HG02642 (cell line): ENCODE measurements around the gene ACY1.

Experiments
- ATAC-seq: cut with Tn5 transposase; IDR thresholded peaks from one replicate; pipeline ENCODE4 v1.9.1; 2021; ENCODE audit warnings: mild to moderate bottlenecking; ENCODE audit not compliant: unreplicated experiment, poor library complexity

ACY1 gene

DNA sequence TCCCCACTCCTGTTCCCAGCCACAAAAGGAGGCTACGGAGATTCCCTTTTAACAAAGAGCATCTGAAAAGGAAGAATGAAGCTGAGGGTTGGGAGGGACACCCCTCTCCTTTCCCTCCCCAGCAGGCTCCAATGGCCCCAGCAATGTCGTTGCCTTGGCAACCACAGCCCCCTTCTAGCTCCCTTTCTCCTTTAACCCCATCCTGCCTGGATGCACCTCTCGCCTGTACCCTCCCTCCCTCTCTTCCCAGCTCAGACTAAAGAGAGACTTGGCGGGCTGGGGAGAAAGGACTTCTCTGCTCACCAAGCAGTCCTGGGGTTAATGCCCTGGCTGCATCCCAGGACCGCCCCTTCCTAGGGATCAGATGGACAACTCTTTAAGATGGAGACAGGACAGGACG lies 19.4 kb downstream of the ACY1 start:
- ATAC-seq: no peak

DNA sequence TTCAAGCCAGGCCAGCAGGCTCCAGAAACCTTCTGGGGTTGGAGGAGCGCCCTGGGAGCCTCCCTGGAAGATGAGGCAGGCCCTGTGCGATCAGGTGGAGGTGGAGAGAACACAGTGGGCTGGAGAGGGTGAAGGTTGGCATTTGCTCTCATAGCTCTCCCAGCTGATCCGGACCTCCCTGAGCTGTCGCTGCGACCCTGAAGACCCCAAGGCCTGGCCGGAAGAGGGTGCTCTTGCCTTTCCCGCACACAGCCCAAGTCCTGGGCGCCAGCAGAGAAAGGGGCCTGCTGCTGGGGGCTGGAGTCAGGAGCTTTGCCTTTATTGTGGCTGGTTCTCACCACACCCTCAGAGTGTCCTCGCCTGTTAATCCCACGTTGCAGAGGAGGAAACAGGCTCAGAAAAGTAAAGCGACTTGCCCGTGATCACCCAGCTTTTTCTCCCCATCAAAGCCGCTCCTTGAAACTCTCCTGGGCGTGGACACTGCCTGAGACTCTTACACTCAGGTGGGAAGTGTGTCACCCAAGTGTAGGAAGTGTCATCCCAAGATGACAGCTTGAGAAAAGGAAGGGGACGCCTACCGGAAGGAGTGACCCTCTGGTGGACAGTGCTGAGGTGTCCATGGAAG lies 20.9 kb downstream of the ACY1 start:
- no peak for ATAC-seq

DNA sequence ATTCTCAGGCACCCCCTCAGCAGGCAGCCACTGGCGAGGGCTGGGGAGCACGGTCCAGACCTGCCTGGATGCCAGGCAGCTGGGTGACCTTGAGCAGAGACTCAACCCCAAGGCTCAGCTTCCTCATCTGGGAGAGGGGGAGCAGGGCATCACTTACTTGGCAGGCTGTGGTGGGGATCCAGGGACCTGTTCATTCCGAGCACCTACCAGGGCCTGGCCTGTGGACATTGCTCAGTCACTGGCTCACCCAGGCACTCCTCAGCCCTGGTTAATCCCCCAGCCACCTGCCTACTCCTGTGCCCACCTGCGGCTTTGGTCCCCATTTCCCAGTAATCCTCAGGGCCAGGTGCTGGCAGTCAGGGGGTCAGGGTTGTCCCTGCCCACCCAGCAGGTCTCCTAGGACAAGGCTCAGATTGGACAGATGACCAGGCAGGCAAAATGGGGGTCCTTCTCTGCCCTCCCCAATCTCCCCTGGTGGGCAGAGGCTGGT lies 21.6 kb downstream of the ACY1 start:
- ATAC-seq: no peak

DNA sequence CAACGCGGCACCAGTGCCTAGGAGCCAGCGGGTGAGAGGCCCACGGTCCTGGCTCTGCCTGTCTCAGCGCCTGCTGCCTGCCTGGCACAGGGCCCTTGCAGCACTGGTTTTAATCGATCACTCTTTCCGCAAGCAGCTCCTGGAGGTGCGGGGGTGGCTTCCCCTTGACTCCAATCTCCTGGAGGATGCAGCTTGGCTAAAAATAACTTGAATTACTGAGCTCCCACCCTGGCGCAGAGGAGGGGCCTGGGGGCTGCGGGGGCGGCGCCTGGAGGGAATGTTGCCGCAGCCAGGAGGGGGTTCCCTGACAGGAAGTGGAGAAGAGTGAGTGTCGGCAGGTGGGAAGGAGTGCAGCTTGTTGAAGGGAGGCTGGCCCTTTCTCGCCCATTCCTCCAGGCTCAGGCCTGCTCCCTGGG lies 22.2 kb downstream of the ACY1 start:
- ATAC-seq: no peak

DNA sequence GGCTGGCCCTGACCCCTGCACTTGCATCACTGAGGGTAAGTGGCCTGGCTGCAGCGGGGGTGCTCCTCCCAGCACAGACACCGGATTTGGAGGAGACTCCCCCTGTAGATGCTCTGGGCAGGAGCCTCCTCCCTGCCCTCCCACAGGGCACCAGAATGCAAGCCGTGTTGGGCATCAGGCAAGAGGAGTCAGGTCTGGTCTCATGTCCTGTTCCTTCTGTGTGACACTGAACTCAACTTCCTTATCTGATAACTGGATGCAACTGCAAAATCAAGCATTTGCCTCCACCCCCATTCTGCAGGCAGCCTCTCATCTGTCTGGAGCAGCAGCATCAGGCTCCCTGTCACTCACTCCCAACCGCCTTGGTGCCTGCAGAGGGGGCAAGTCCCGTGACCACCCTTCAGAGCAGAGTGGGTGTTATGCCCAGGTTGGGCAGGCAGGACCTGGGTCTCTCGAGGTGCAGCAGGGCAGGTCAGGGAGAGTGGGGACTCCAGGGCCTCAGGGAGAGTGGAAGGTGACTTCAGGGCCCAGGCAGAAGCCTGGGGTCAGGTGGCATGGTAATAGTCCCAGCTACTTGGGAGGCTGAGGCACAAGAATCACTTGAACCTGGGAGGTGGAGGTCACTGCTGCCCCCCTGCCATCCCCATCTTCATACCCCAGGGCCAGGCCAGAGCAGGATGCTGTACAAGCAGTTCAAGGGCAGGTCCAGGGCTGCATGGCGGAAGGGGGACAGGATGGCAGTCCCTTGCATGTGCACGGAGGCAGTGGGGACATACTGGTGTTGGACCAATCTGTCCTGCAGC lies 22.9 kb downstream of the ACY1 start:
- ATAC-seq: no peak

DNA sequence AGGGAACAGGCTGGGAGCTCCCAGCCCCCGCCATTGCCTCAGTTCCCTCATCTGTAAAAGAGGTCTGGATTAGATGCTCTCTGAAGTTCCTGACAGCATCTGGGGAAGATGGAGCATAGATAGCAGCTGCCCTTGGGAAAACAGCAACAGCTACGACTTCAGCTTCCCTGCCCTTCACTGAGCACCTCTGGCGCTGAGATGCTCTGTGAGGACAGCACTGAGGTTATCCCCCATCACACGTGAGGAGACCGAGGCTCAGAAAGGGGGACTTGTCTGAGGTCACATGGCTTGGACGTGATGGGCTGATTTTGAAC lies 23.4 kb downstream of the ACY1 start:
- ATAC-seq: no peak

DNA sequence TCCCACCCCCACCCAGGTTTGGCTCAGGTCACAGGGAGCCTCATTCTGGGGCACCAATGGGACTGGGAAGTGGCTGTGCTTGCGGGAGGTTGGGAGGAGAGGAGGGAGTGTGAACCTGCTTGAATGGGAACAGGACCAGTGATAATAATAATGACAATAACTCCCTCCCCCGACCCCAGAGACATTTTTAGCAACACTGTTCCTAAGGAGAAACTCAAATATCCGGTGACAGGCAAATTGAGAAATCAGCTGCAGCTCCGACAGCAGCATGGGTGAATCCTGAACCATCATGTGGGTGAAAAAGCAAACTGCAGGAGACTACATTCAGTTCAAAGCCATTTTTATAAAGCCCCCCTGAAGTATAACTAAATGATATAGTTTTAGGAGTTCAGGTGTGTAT lies 24.0 kb downstream of the ACY1 start:
- no peak for ATAC-seq

DNA sequence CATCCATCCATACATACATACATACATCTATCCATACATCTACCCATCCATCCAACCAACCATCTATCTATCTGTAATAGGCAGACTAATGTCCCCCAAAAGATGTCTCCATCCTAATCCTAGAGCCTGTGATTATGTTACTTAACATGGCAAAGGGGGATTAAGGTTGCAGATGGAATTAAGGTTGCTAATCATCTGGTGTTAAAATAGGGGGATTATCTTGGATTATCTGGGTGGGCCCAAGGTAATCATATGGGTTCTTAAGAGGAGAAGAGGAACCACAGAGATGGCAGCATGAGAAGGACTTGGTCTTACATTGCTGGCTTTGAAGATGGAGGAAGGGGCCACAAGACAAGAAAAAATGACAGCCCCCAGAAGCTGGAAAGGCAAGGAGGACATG lies 27.1 kb downstream of the ACY1 start:
- ATAC-seq: no peak

DNA sequence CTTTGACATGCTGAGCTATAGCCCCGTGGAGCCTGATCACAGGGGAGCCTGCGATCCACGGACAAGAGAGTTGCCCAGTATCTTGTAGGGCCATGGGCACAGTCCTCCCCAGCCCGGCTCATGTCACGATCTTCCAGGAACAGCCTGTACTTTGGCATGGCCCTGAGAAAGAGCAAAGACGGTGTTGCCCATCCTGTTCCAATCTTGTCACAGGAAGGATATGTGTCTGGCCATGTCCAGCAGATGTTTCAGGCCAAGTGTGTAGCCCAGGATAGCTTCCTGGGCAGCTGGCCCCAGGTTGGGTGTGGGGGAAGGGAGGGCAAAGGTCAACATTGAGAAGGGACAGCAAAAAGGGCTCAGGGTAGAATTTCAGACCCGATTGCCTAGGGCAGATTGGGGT lies 29.4 kb downstream of the ACY1 start:
- ATAC-seq: no peak

DNA sequence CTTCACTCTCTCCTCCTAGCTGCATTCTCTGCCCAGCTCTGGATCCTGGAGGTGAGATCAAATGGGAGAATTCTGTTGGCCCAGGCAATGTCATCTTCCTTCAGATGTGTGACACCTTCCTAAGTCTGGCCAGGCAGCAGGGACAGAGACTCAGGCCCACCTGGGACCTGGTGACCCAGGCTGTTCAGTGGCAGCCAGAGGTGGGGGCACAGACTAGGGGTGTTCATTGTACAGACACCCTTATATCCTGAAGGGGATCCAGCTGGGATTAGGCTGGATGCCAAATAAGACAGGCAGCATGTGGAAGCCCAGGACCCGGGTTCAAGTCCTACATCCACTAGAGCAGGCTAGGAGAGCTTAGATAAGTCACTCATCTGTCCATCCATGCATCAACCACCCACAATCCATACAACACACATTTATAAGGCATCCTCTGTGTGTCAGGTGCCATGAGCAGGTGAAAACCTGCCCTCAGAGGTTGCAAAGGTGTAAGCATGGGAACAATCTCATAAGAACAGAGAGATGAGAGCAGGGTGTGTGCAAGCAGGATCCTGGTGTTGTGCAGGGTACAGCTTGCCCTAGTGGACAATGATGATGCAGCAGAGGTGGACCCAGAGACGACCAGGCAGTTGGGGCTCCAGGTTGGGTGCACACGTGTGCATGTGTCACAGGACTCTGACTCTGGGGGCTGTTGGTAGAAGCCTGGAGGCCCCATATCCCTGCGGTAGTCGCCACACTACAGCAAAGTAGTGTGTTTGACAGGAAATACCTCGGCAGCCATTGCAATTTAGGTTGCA lies 30.7 kb downstream of the ACY1 start:
- ATAC-seq: no peak

DNA sequence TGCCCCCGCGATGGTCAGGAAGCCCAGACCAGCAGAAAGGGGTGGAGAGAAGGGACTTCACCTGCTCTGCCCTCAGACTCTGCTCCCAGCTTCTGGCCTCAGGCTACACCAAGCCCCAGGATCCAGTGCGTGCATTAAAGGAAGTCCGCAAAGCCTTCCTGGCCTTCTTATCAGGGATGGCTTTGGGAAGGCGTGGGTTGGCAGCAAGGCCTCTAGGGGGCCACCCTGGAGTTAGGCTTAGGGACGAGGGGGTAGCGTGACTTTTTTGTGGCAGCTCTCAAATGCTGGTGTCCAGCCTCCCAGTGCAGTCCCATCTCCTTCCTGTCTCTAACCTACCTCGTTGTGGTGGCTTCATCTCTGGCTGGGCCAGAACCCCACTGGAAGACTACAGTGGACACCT lies 31.3 kb downstream of the ACY1 start:
- ATAC-seq: no peak

DNA sequence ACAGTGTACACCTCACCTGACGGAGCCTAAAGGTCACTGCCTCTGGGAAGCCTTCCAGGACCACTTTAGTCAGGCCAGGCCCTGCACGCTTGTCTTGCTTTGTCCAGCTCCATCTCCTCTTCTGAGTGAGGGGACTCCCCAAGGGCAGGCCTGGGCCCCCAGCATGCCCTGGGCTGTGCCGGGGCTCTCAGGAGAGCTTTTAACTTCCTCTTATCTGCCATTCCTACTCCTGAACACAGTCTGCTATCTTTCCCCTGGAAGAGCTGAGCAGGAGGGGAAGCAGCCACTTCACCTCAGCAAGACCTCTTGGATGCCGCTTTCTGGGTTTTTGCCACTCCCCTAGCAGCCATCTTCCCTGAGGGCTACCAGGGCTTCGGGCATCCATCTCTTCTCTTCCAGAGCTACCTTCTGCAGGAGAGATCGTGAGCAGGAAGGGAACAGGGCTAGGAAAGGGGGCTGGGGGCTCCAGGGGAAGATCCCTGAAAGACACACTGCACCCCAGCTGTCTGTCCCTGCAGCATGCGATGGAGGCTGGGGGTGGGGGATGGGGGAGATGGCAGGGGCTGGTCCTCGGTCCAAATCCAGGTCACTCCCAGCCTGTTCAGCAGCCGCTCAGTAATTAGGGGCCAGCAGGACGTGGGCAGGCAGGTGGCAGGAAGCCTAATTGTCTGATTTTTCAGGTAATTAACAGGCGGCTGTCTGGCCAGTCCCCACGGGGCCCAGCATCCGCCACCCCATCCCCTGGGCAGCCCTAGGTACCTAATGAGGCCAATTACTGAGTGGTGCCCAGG lies 32.3 kb downstream of the ACY1 start:
- no peak for ATAC-seq

DNA sequence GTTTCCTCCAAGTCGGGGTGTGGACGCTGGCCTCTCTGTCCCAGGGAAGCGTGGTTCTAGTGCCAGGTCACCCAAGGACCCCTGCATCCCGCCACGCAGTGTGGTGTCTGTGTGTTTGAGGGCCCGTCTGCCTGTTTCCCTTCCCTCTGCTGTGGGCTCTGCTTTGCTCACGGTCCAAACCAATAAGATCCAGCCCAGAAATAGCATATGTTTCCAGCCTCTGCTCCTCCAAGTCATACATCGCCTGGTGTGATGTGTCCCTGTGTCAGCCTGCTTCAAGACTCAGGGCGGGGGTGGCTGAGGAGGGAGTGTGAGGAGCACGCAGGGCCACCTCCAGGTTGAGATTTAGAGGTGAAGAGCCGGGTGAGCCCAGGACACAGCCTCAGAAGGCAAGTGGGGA lies 34.3 kb downstream of the ACY1 start:
- ATAC-seq: no peak

DNA sequence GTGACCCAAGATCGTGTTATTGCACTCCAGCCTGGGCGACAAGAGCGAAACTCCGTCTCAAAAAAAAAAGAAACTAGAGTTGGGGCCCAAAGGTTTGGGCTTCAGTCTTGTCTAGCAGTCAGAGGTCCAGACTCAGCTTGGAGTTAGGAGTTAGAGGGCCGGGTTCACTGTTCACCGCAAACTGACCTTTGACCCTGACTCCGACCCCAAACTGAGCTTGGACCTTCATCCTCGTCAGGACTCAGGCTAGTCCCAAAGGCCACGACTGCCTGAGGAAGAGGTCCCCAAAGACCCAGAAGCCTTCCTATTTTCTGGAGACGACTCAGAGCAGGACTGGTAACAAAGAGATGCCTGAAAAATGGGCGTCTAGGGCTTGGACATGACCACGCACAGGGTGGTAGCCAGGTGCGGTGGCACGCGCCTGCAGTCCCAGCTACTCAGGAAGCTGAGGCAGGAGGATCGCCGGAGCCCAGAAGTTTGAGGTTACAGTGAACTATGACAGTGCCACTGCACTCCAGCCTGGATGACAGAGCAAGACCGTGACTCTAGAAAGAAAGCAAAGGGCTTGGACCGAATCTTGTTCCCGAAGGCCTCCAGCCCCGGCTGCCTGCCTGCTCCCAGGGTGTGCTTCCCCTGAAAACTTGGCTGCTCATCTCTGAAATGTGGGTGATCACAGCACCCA lies 35.1 kb downstream of the ACY1 start:
- no peak for ATAC-seq

DNA sequence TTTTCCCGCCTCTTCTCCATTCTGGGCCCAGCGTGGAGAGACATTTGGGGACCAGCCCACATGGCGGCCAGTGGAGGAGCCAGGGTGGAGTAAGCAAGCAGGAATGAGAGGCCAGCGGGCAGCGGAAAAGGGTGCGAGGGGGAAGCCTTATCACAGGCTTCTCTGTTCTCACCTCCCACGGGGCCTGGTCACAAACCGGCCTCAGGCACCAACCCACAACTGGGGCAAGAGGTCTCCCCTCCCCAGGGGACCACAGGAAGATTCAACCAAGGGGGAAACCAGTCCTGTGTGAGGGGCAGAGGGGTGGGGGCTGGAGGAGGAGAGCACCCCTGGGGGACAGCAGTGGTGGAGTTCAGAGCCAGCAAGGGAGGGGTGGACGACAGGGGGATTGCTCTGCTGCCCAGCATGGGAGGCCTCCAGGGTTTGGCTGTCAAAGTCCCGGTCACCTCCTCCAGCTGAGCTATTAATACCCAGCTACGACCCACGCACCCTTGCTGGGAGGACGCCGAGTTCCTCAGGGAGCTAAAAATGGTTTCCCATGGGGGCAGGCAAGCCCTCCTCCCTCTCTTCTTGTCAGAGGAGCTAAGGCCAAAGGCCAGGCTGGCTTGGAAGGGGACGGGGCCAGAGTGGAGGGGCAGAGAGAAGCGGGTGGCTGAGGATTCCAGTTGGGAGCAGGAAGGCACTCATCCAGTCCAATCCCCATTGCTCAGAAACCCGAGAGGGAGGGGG lies 36.2 kb downstream of the ACY1 start:
- ATAC-seq: no peak

DNA sequence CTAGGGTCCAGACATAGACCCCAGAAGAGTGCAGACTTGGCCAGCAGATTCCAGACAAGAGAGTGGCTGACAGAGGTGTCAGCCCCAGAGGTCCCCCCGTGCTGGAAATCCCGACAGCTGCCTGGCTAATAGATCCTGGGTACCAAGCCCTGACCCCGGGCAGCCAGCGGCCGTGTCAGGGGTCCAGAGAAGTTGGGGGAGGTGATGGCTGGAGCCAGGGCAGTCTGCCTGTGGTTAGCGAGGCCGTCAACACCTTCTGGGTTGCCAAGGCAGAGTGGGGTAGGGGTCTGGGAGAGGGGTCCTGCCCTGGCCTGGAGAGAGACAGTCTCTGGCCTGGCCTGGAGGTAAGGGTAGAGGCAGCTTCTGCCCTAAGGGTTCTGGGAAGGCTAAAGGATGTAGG lies 37.5 kb downstream of the ACY1 start:
- no peak for ATAC-seq

DNA sequence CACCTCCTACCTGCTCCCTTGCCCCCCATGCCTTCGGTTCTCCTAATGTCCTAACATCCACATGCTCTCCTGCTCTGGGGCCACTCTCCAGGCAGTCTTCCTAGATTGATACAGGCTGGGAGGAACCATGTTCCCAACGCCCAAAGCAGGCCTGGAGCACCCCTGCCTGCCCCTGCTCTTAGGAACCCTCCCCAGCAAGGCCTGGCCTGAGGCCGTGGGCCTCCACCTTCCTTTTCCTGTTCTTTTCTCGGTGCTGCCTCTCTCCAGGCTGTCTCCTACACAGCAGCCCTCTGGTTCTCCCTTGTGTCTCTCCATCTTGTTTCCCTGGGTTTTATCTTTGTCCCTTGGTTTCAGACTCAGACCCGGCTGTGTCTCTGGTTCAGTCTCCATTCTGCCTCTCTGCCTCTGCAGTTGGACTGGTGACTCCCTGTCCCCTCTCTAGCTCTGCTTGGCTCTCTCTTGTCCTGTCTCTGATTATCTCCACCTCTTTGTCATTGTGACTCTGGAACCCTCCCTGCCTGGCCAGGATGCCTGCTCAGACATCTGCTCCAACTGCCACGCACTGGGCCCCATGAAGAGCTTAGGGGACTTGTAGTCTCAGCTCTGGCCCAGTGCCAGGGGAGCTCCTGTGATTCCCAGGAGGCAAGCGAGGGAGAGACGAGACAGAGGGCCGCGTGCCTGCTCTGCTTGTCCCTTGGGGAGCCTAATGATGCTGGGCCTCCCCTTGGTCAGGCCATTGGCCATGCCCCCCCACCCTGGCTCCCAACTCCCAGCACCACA lies 38.3 kb downstream of the ACY1 start:
- no peak for ATAC-seq

DNA sequence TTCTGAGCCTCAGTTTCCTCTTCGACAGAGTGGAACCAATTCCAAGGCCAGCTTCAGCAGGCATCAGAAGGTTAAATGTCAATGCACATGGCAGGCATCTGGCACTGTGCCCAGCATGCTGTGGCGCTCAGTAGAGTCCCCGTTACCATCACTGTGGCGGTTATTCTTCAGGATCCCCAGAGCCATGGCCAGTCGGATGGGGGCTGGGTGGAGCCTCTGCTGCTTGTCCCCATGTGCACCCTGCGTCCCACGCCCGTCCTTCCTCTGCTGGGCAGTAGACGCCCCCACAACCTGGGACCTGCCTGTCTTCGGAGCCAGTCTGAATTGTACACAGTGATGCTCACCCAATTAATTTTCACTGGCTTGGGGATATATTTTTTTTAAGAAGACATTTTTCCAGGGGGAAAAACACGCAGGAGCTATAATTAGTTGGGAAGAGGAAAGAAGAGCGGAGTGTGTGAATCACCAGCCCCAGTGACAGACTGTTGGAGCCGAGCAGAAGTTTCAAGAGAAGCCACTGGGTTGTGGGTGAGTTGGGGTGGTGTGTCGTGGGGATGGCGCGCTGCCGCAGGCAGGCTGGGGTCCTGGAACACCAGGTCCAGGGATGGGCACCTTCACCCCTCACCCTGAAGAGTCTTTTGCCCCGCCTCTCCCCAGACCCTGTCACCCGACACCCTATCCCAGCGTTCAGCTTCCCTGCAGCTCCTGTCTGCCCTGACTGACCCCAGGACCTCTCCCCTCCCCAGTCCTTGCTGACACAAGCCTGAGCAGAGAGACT lies 39.2 kb downstream of the ACY1 start:
- ATAC-seq: no peak
